ENCODE data around the gene MCHR1. TPM values are rescaled to one million over a fixed set of nuclear protein-coding genes. Genes with fewer than 3 reads are reported as not detected.

Gene MCHR1
- total and polyA plus RNA-seq, 2 of the 13 experiments (the other 11 are each of a cell fraction or from before 2014, with no cell fraction given): 0.40 to 0.83 TPM

DNA sequence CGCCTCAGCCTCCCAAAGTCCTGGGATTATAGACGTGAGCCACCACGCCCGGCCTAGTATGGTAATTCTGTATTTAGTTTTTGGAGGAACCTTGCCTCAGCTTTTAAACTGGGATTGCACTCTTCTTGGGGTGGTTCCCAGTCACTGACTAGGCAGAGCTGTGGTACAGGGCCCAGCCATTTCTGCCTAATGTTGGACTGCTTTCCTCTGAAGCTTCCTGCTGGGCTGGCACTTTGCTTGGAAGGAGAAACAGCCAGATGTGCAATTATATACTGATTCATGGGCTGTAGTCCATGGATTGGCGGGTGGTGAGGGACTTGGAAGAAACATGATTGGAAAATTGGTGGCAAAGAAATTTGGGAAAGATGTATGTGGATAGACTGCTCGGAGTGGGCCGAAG, 17.6 kb upstream of the MCHR1 start:
- in situ Hi-C loops (cut with HindIII; ENCODE audit: extremely low pct_ligation_motif_present, low pct_unique_long_range_greater_than_20kb): no loop called here

DNA sequence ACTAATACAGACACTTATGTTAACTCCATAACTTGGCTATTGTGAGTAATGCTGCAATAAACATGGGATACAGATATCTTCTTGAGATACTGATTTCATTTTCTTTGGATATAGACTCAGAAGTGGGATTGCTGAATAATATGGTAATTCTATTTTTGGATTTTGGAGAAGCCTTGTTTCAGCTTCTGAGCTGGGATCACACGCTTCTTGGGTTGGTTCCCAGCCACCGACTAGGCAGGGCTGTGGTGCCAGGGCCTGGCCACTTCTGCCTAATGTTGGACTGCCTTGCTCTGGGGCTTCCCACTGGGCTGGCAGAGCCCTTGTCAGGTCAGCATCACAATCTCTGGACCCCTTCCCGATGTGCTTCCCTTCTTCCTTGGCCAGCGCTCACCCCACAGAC, 14.0 kb upstream of the MCHR1 start:
- FAIRE-seq: no peak
- TF ChIP-seq, protein P1, sequence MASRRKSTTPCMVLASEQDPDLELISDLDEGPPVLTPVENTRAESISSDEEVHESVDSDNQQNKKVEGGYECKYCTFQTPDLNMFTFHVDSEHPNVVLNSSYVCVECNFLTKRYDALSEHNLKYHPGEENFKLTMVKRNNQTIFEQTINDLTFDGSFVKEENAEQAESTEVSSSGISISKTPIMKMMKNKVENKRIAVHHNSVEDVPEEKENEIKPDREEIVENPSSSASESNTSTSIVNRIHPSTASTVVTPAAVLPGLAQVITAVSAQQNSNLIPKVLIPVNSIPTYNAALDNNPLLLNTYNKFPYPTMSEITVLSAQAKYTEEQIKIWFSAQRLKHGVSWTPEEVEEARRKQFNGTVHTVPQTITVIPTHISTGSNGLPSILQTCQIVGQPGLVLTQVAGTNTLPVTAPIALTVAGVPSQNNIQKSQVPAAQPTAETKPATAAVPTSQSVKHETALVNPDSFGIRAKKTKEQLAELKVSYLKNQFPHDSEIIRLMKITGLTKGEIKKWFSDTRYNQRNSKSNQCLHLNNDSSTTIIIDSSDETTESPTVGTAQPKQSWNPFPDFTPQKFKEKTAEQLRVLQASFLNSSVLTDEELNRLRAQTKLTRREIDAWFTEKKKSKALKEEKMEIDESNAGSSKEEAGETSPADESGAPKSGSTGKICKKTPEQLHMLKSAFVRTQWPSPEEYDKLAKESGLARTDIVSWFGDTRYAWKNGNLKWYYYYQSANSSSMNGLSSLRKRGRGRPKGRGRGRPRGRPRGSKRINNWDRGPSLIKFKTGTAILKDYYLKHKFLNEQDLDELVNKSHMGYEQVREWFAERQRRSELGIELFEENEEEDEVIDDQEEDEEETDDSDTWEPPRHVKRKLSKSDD (CRISPR knock-in tag; IDR thresholded peaks at IDR 0.05; ENCODE audit: low read depth): no peak
- no peak for TF ChIP-seq CHD4 (IDR thresholded peaks at IDR 0.05; ENCODE audit: borderline replicate concordance, low read length)
- TF ChIP-seq CREB1 (IDR thresholded peaks at IDR 0.05): no peak
- no peak for TF ChIP-seq CREB1 (CRISPR knock-in tag; IDR thresholded peaks at IDR 0.05)
- TF ChIP-seq RFX1 (IDR thresholded peaks at IDR 0.05): no peak
- TF ChIP-seq, protein P2, sequence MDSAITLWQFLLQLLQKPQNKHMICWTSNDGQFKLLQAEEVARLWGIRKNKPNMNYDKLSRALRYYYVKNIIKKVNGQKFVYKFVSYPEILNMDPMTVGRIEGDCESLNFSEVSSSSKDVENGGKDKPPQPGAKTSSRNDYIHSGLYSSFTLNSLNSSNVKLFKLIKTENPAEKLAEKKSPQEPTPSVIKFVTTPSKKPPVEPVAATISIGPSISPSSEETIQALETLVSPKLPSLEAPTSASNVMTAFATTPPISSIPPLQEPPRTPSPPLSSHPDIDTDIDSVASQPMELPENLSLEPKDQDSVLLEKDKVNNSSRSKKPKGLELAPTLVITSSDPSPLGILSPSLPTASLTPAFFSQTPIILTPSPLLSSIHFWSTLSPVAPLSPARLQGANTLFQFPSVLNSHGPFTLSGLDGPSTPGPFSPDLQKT (CRISPR knock-in tag; IDR thresholded peaks at IDR 0.05; ENCODE audit: borderline replicate concordance): no peak
- TF ChIP-seq, protein P3, sequence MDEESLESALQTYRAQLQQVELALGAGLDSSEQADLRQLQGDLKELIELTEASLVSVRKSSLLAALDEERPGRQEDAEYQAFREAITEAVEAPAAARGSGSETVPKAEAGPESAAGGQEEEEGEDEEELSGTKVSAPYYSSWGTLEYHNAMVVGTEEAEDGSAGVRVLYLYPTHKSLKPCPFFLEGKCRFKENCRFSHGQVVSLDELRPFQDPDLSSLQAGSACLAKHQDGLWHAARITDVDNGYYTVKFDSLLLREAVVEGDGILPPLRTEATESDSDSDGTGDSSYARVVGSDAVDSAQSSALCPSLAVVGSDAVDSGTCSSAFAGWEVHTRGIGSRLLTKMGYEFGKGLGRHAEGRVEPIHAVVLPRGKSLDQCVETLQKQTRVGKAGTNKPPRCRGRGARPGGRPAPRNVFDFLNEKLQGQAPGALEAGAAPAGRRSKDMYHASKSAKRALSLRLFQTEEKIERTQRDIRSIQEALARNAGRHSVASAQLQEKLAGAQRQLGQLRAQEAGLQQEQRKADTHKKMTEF (CRISPR knock-in tag; IDR thresholded peaks at IDR 0.05): no peak
- no peak for TF ChIP-seq KDM4B (CRISPR knock-in tag; IDR thresholded peaks at IDR 0.05)
- TF ChIP-seq PHF8 (CRISPR knock-in tag; IDR thresholded peaks at IDR 0.05): no peak

More for the DNA sequence above, 17.6 kb upstream of the MCHR1 start:
- DNase-seq (ENCODE audit: low spot score): no peak
- Histone ChIP-seq H3K79me2 (ENCODE audit: insufficient read depth, low read length) (no peaks in the 10 kb centered on the region), H3K4me1 (ENCODE audit: insufficient read depth, low read length) (peaks cover 21% of the 10 kb centered on the region), H3K9ac (ENCODE audit: insufficient read depth, low read depth, low read length) (no peak overlapping the region), H3K4me3 (replicated peaks in 1 of 3; ENCODE audit: insufficient read depth in 1 of 3, low read depth in 2 of 3, low read length in 3 of 3) (no peak overlapping the region), H4K20me1 (ENCODE audit: insufficient read depth, low read length) (no peaks in the 10 kb centered on the region), H3K27ac (ENCODE audit: extremely low read length, insufficient read depth, low read length) (no peak overlapping the region), H3K36me3 (replicated peaks in 1 of 2; ENCODE audit: control insufficient read depth in 1 of 2, insufficient read depth in 2 of 2, low read length in 2 of 2) (no peaks in the 10 kb centered on the region), H3K4me2 (ENCODE audit: low read depth, low read length) (no peak overlapping the region), H2AFZ (ENCODE audit: low read length) (no peak overlapping the region), H3K9me3 (ENCODE audit: low read length) (no peaks in the 10 kb centered on the region), H3K27me3 (ENCODE audit: control insufficient read depth in 1 of 2, insufficient read depth in 2 of 2, low read length in 2 of 2) (no peaks in the 10 kb centered on the region; a peak in 1 of 5 replicates)
- no peak for FAIRE-seq
- WGBS (ENCODE audit: low lambda C conversion rate): 51% methylated on average over 7 of the region's 7 CpGs
- no TSS peak for BruUV-seq (replicated peaks)
- intact Hi-C loops (cut with micrococcal nuclease; ENCODE audit: unreplicated experiment): no loop called here
- ChIA-PET CTCF (ENCODE audit: low intra/inter-chr PET ratio, low total read pairs) (no interaction called here), POLR2A (no interaction called here)
- TF ChIP-seq ZNF879 (CRISPR knock-in tag; IDR thresholded peaks at IDR 0.05): no peak
- no peak for ATAC-seq

More for the DNA sequence above, 14.0 kb upstream of the MCHR1 start:
- Histone ChIP-seq H3K27ac (ENCODE audit: extremely low read length, insufficient read depth, low read length) (no peak overlapping the region), H2AFZ (ENCODE audit: low read length) (no peak overlapping the region), H3K27me3 (ENCODE audit: control insufficient read depth in 1 of 2, insufficient read depth in 2 of 2, low read length in 2 of 2) (no peaks in the 10 kb centered on the region; a peak in 1 of 5 replicates), H3K9ac (ENCODE audit: insufficient read depth, low read depth, low read length) (no peak overlapping the region), H3K79me2 (ENCODE audit: insufficient read depth, low read length) (no peaks in the 10 kb centered on the region), H3K4me2 (ENCODE audit: low read depth, low read length) (no peak overlapping the region; the same call in 1 of the 2 replicates), H3K4me1 (ENCODE audit: insufficient read depth, low read length) (peaks cover 55% of the 10 kb centered on the region), H3K9me3 (ENCODE audit: low read length) (no peaks in the 10 kb centered on the region), H3K4me3 (replicated peaks in 1 of 3; ENCODE audit: insufficient read depth in 1 of 3, low read depth in 2 of 3, low read length in 3 of 3) (no peak overlapping the region), H4K20me1 (ENCODE audit: insufficient read depth, low read length) (no peaks in the 10 kb centered on the region), H3K36me3 (replicated peaks in 1 of 2; ENCODE audit: control insufficient read depth in 1 of 2, insufficient read depth in 2 of 2, low read length in 2 of 2) (no peaks in the 10 kb centered on the region)
- WGBS (ENCODE audit: low lambda C conversion rate): 68% methylated on average over 4 of the region's 4 CpGs
- DNase-seq (ENCODE audit: low spot score) (no peak), ATAC-seq (no peak)
- in situ Hi-C loops (cut with HindIII; ENCODE audit: extremely low pct_ligation_motif_present, low pct_unique_long_range_greater_than_20kb): no loop called here
- ChIA-PET CTCF (ENCODE audit: low intra/inter-chr PET ratio, low total read pairs) (no interaction called here), POLR2A (interaction anchor here (1.9 to 2.1 kb wide), 2 partner anchors 10 to 13 kb away, joined by 4 to 7 read pairs; no protein-coding TSS in a partner anchor)
- BruUV-seq (replicated peaks): no TSS peak
- intact Hi-C loops (cut with micrococcal nuclease; ENCODE audit: unreplicated experiment): no loop called here

Measured in HepG2 (cell line).